Stimulated activated CD4-positive, alpha-beta T cell treated with anti-CD3 and anti-CD28 coated beads, Interleukin-1b, Interleukin-23, amount 100 ng/mL, for 48 hours (primary cell): ENCODE measurements around the gene GPRC5A.

Experiments
- DNase-seq: peaks from one replicate; pipeline ENCODE4 v3.0.0-alpha.2; 2020

GPRC5A gene

GRCh38 chr12:12887471-12887870 is 3.9 kb upstream of the GPRC5A start:
- DNase-seq: no peak

- no peak for DNase-seq
These were observed 1.7 kb upstream of the GPRC5A start for GRCh38 chr12:12889701-12890100.

GRCh38 chr12:12890543-12891079 is 751 bp upstream of the GPRC5A start:
- peak; percentile 16 for DNase-seq

- no peak for DNase-seq
These were observed 556 bp downstream of the GPRC5A start for GRCh38 chr12:12891881-12892355.

- no peak for DNase-seq
These were observed 1.3 kb downstream of the GPRC5A start for GRCh38 chr12:12892681-12893141.

- no peak for DNase-seq
These were observed 2.1 kb downstream of the GPRC5A start for GRCh38 chr12:12893438-12893837.

- DNase-seq: no peak
These were observed 4.9 kb downstream of the GPRC5A start for GRCh38 chr12:12896260-12896659.

GRCh38 chr12:12897302-12897701 is 5.9 kb downstream of the GPRC5A start:
- DNase-seq: no peak

- DNase-seq: no peak
These were observed 6.9 kb downstream of the GPRC5A start for GRCh38 chr12:12898136-12898717.

- no peak for DNase-seq
These were observed 7.6 kb downstream of the GPRC5A start for GRCh38 chr12:12898911-12899511.

GRCh38 chr12:12899530-12900380 is 8.4 kb downstream of the GPRC5A start:
- DNase-seq: peak; percentile 84

GRCh38 chr12:12900786-12901157 is 9.4 kb downstream of the GPRC5A start:
- DNase-seq: no peak

GRCh38 chr12:12901158-12901791 is 9.9 kb downstream of the GPRC5A start:
- DNase-seq: peak; percentile 69

GRCh38 chr12:12902036-12902435 is 10.7 kb downstream of the GPRC5A start:
- DNase-seq: no peak

- no peak for DNase-seq
These were observed 12.6 kb downstream of the GPRC5A start for GRCh38 chr12:12903642-12904609.

- no peak for DNase-seq
These were observed 16.2 kb downstream of the GPRC5A start for GRCh38 chr12:12907552-12907951.

GRCh38 chr12:12908252-12908651 is 16.9 kb downstream of the GPRC5A start:
- DNase-seq: no peak

- no peak for DNase-seq
These were observed 17.3 kb downstream of the GPRC5A start for GRCh38 chr12:12908711-12909110.

GRCh38 chr12:12909228-12909994 is 18.0 kb downstream of the GPRC5A start:
- DNase-seq: no peak

GRCh38 chr12:12909995-12910420 is 18.6 kb downstream of the GPRC5A start:
- DNase-seq: no peak

- DNase-seq: no peak
These were observed 21.3 kb downstream of the GPRC5A start for GRCh38 chr12:12912711-12913110.
